ENCODE measurements around the gene MATK. TPM values are rescaled to one million over a fixed set of nuclear protein-coding genes. Genes with fewer than 3 reads are reported as not detected.

The MATK gene
- total RNA-seq, 1 donor from 2014 or later: not detected

- H3K36me3 ChIP-seq: no peaks in the 10 kb centered on the region
- H3K4me3 ChIP-seq: peak overlapping the region in 1 of 2 donors; percentile 50
- no peaks in the 10 kb centered on the region for H3K27me3 ChIP-seq
- H3K4me1 ChIP-seq: no peaks in the 10 kb centered on the region
- TF ChIP-seq CTCF (IDR thresholded peaks at IDR 0.05): no peak
- no peak overlapping the region for H3K27ac ChIP-seq
- intact Hi-C loops (cut with DNase I): no loop called here
- peaks cover 17 to 22% of the 10 kb centered on the region in 2 donors for H3K9me3 ChIP-seq
- no peak for DNase-seq (ENCODE audit: low spot score in 2 of 2)
Measured at GRCh38 chr19:3785451-3785937, 687 bp downstream of the MATK start.

- Histone ChIP-seq H3K4me3 (peak overlapping the region in 1 of 2 donors; percentile 50), H3K36me3 (no peaks in the 10 kb centered on the region), H3K27me3 (no peaks in the 10 kb centered on the region), H3K4me1 (no peaks in the 10 kb centered on the region), H3K9me3 (peaks cover 17 to 22% of the 10 kb centered on the region in 2 donors), H3K27ac (no peak overlapping the region)
- TF ChIP-seq CTCF (IDR thresholded peaks at IDR 0.05): no peak
- intact Hi-C loops (cut with DNase I): no loop called here
- no peak for DNase-seq (ENCODE audit: low spot score in 2 of 2)
Measured at GRCh38 chr19:3784607-3785450, 1.4 kb downstream of the MATK start.

- intact Hi-C loops (cut with DNase I): no loop called here
- Histone ChIP-seq H3K27me3 (no peaks in the 10 kb centered on the region), H3K36me3 (no peaks in the 10 kb centered on the region), H3K4me1 (no peaks in the 10 kb centered on the region), H3K27ac (no peak overlapping the region), H3K4me3 (no peak overlapping the region), H3K9me3 (peaks cover 17 to 22% of the 10 kb centered on the region in 2 donors)
- DNase-seq (ENCODE audit: low spot score in 2 of 2): no peak
- no peak for TF ChIP-seq CTCF (IDR thresholded peaks at IDR 0.05)
Measured at GRCh38 chr19:3783660-3784584, 2.3 kb downstream of the MATK start.

GRCh38 chr19:3782903-3783302, 3.3 kb downstream of the MATK start:
- peaks cover 17 to 22% of the 10 kb centered on the region in 2 donors for H3K9me3 ChIP-seq
- intact Hi-C loops (cut with DNase I): no loop called here
- no peaks in the 10 kb centered on the region for H3K4me1 ChIP-seq
- no peak for DNase-seq (ENCODE audit: low spot score in 2 of 2)
- no peak for TF ChIP-seq CTCF (IDR thresholded peaks at IDR 0.05)
- H3K36me3 ChIP-seq: no peaks in the 10 kb centered on the region
- H3K4me3 ChIP-seq: no peak overlapping the region
- H3K27ac ChIP-seq: no peak overlapping the region
- H3K27me3 ChIP-seq: no peaks in the 10 kb centered on the region

GRCh38 chr19:3782330-3782729, 3.9 kb downstream of the MATK start:
- intact Hi-C loops (cut with DNase I): no loop called here
- H3K9me3 ChIP-seq: peaks cover 17 to 22% of the 10 kb centered on the region in 2 donors
- no peaks in the 10 kb centered on the region for H3K4me1 ChIP-seq
- H3K27ac ChIP-seq: no peak overlapping the region
- H3K4me3 ChIP-seq: no peak overlapping the region
- no peak for DNase-seq (ENCODE audit: low spot score in 2 of 2)
- H3K36me3 ChIP-seq: no peaks in the 10 kb centered on the region
- TF ChIP-seq CTCF (IDR thresholded peaks at IDR 0.05): no peak
- no peaks in the 10 kb centered on the region for H3K27me3 ChIP-seq
